ENCODE results near the gene CYSLTR2.
"Not testable (repeated sequence)": the region's sequence is repeated elsewhere in the genome, so short reads cannot be mapped to it uniquely, and the experiment has no call there.

The CYSLTR2 gene

DNA sequence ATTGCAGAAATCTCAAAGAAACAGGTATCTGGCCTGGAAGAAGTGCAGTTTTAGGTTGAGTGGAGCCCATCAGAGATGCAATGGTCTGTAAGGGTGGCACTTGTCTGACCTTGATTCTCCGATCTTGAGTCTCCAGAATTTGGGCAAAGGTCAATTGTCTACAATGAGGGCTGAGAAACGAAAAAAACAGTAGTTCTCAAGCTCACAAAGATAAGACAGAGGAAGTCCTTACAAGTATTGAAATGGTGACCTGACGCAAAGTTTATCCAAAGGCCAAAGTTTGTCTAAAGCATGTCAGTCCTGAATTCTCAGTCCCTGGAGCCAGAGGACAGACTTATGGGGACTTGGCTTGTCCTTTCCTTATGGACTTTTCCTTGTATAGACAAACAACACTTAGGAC is 40.3 kb downstream of the CYSLTR2 start:
- DNase-seq (ENCODE audit: low read depth in 2 of 2), result no peak

- no peak for DNase-seq (ENCODE audit: low read depth in 2 of 2)
Measured at GRCh38 chr13:48695776-48696175, 42.0 kb downstream of the CYSLTR2 start.

- DNase-seq (ENCODE audit: low read depth in 2 of 2), result not testable (repeated sequence)
Measured at GRCh38 chr13:48696676-48697075, 42.9 kb downstream of the CYSLTR2 start.

DNA sequence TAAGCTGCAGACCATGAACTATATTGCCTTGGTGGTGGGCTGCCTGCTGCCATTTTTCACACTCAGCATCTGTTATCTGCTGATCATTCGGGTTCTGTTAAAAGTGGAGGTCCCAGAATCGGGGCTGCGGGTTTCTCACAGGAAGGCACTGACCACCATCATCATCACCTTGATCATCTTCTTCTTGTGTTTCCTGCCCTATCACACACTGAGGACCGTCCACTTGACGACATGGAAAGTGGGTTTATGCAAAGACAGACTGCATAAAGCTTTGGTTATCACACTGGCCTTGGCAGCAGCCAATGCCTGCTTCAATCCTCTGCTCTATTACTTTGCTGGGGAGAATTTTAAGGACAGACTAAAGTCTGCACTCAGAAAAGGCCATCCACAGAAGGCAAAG is 53.7 kb downstream of the CYSLTR2 start:
- no peak for DNase-seq (ENCODE audit: low read depth in 2 of 2)

DNA sequence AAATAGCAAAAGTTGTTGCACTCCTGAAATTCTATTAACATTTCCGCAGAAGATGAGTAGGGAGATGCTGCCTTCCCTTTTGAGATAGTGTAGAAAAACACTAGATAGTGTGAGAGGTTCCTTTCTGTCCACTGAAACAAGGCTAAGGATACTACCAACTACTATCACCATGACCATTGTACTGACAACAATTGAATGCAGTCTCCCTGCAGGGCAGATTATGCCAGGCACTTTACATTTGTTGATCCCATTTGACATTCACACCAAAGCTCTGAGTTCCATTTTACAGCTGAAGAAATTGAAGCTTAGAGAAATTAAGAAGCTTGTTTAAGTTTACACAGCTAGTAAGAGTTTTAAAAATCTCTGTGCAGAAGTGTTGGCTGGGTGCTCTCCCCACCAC is 55.0 kb downstream of the CYSLTR2 start:
- DNase-seq (ENCODE audit: low read depth in 2 of 2), result no peak

DNA sequence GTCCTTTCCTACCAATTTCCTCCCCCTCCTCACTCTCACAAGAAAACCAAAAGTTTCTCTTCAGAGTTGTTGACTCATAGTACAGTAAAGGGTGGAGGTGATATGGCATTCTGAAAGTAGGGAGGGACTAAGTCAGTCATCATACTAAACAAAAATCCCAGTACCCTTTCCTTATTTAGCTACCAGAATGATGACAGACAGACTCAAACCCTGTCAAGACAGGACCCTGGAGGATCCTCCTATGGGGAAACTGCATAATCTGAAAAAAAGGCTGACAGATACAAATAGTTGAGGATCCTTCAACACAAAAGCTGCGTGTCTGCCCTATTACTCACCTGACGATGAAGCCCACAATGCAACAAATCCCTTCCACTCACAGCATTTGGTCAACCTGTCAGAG is 55.5 kb downstream of the CYSLTR2 start:
- no peak for DNase-seq (ENCODE audit: low read depth in 2 of 2)

- no peak for DNase-seq (ENCODE audit: low read depth in 2 of 2)
Measured at GRCh38 chr13:48710160-48710559, 56.4 kb downstream of the CYSLTR2 start.

DNA sequence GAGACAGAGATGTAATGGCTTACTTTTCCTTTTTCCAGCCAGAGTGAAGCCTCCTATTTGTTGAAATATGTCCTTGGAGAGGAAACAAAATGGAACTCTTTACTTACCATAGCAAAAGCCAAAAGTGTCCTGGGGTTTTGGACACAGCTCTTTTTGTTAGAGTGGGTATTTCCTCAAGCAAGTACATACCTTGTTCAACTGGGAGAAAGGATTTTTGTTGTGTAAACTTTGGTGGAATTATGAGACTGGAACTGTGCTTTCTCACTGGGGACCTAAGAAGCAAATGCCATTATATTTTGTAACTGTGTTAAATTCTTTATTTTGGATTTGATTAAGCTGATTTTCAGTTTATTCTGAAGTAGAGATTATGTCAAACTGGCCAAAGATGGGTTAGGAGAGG is 58.4 kb downstream of the CYSLTR2 start:
- no peak for DNase-seq (ENCODE audit: low read depth in 2 of 2)

DNA sequence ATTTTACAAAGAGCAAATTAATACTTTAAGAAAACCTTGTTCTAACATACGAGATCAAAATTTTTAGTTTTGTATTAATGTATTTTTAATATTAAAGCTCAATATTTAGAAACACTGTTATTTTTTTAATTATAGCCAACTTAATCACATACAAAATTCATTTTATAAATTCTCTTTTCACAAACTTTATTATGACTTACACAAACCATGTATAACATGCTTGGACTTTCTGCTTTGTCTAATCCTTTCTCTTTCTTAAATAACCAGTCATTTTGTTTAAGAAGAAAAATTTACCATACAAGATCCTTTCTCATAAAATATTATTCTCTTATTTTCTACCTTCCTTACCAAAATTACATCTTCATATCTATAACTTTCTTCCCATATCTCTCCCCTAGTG is 62.2 kb downstream of the CYSLTR2 start:
- DNase-seq (ENCODE audit: low read depth in 2 of 2), result no peak

DNA sequence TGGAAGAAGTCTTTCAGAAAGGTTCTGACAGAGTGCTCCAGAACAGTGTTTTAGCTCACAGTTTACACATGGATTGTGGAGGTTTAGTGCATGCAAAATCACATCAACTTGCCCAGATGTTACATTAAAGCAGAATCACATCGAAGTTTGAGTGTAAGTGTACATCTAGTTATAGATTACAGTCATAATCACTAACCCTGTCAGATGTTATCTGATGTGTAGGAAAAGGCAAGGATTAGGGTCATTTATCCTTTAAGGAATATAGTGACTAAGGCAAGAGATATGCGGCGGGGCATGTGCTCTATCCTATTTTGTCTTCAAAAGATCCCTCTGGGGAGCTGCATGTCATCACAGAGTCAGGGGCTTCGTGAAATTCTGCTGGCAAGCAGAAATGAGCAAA is 66.9 kb downstream of the CYSLTR2 start:
- DNase-seq (ENCODE audit: low read depth in 2 of 2), result no peak

GRCh38 chr13:48723168-48723567 is 69.4 kb downstream of the CYSLTR2 start:
- no peak for DNase-seq (ENCODE audit: low read depth in 2 of 2)

DNA sequence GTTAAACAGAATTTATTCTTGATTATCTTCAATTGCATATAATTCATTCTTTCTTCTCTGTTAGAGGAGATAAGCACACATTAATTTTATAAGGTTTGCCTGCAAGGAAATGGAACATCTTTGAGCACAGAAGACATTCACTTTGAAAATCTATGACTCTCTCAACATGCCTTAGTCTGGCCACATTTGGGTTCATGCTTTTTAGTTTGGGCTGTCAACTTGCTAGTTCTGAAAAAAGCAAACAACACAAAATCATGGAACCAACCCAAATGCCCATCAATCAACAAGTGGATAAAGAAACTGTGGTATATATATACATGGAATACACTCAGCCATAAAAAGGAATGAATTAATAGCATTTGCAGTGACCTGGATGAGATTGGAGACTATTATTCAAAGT is 71.5 kb downstream of the CYSLTR2 start:
- DNase-seq (ENCODE audit: low read depth in 2 of 2), result no peak

DNA sequence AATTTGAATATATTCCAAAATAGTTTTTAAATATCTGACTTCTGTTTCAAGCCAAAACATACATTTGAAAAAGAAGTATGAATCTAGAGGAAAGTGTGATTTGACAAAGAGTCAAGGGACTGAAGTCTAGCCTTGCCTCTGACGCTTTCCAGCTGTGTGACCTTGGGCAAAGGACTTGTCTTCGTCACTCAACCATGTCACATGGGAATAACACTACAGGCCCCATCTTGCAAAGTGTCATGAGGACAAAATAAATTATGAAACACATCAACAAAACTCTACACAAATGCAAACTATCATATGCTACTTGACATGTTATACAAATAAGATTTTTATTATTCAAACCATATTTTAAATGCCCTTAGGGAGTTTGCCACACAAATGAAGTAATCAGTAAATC is 73.0 kb downstream of the CYSLTR2 start:
- no peak for DNase-seq (ENCODE audit: low read depth in 2 of 2)

DNA sequence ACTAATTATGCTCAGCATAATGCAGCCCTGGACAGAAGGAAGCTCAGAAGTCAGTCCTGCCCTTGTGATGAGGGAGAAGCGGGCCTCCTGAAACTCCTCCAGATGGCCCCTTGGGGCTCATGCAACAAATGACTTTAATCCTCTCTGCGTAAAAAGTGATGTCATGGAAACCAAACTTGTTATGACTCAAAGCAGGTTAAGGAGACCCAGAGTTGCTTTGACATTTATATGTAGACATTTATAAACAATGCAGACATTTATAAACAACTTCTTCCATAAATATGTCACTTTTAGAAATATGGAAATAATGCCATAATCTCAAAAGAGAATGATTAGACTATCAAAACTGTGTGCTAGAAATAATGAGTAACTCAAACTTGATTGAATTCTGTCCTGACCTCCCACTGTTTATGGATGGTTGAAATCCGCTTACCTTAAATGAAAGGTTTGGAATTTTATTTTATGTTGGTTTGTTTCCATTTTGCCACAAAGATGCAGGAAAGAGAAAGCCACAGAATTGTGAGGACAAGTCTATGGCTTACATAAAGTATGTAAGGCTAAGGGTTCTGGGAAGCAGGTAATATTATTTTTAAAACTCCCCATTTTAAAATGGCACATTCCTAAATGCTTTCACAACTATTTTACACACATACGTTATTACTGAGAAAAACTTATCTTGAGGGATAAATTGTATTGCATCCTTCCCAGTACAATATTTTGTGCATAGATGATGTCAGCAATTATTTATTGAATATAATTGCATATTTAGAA is 73.7 kb downstream of the CYSLTR2 start:
- DNase-seq (ENCODE audit: low read depth in 2 of 2), result no peak

GRCh38 chr13:48728226-48728625 is 74.5 kb downstream of the CYSLTR2 start:
- DNase-seq (ENCODE audit: low read depth in 2 of 2), result no peak

DNA sequence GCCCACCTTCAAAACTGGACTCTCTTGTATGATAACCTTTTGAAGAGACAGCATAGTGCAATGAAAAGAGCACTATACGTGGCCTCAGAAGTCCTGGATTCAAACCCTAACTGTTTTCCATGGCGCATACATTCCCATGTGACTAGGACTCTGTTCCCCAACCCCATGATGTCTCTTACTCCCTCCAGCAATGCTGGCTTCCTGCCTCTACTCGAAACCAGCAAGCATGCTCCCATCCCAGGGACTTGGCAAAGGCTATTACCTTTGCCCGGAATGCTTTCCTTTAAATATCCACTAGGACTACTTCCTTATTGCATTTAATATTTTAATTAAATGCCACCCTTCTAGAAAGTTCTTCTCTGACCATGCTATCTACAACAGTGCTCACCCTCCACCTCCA is 75.1 kb downstream of the CYSLTR2 start:
- DNase-seq (ENCODE audit: low read depth in 2 of 2), result no peak

- DNase-seq (ENCODE audit: low read depth in 2 of 2), result no peak
Measured at GRCh38 chr13:48729856-48730255, 76.1 kb downstream of the CYSLTR2 start.

GRCh38 chr13:48731001-48731658 is 77.4 kb downstream of the CYSLTR2 start:
- no peak for DNase-seq (ENCODE audit: low read depth in 2 of 2)

GRCh38 chr13:48731957-48732569 is 78.3 kb downstream of the CYSLTR2 start:
- DNase-seq (ENCODE audit: low read depth in 2 of 2), result peak; percentile 55 to 57

- DNase-seq (ENCODE audit: low read depth in 2 of 2), result no peak
Measured at GRCh38 chr13:48733739-48734335, 80.1 kb downstream of the CYSLTR2 start.

GRCh38 chr13:48735571-48735970 is 81.8 kb downstream of the CYSLTR2 start:
- no peak for DNase-seq (ENCODE audit: low read depth in 2 of 2)

DNA sequence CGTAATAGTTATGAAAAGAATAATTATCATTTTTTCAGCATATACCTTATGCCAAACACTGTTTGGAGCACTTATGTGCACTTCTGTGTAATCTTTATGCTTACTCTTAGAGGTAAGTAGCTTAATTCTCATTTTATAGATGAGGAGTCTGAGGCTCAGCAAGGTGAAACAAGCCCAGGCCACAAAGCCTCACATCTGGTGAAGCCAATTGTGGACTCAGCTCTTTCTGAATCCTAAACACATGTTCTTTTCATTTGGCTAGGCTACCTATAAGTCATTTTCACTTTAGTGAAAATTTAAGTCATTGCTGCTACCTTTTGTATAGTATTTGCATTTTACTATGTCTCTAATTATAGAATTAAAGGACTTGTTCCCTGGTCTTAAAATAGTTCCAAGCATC is 84.0 kb downstream of the CYSLTR2 start:
- no peak for DNase-seq (ENCODE audit: low read depth in 2 of 2)

- no peak for DNase-seq (ENCODE audit: low read depth in 2 of 2)
Measured at GRCh38 chr13:48738311-48738710, 84.6 kb downstream of the CYSLTR2 start.
